ENCODE results near the gene LHX8. TPM values are rescaled to one million over a fixed set of nuclear protein-coding genes. Genes with fewer than 3 reads are reported as not detected.
A peak's percentile ranks its signal among the peaks of the same experiment; 100 is the strongest.
"Not testable (repeated sequence)": the region's sequence is repeated elsewhere in the genome, so short reads cannot be mapped to it uniquely, and the experiment has no call there.

Gene LHX8
- total RNA-seq, 1 donor from 2014 or later: not detected

DNA sequence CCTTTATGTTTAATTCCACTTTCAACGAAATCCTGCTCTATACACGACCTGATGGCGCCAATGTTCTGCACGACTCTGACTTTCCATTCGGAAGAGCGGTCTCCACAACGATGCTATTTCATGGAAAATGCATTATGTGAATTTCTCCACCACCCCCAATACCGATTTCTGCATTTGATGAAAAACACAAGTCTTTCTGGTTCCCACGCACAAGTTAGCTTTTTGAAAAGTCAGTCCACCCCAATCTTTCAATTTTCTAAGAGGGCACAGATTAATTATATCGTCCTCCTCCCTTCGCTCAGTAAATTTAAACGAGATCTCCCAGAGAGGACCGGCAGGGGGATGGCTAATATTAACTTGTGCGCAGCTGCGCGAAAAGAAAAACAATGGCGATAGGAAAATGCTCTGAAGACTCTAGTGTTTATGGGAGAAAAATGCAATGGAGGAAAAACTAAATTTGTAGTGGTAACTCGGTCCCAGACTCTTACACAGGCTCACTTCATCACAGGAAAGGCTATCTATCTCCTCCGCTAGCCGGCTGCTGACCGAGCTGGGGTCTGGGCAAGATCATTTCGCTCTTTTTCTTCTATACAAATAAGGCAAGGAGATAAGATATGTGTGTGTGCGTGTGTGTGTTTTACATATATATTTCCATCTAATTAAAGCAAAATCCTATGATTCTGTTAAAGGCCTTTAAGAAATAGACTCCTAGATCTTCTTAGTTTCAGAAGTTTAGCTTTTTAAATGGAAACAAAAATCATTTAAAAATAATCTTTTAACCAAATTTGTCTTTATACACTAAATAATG lies 1.2 kb upstream of the LHX8 start:
- DNase-seq (ENCODE audit: low read depth): no peak

- DNase-seq (ENCODE audit: low read depth): no peak
These were observed 722 bp downstream of the LHX8 start for GRCh38 chr1:75134647-75135572.

DNA sequence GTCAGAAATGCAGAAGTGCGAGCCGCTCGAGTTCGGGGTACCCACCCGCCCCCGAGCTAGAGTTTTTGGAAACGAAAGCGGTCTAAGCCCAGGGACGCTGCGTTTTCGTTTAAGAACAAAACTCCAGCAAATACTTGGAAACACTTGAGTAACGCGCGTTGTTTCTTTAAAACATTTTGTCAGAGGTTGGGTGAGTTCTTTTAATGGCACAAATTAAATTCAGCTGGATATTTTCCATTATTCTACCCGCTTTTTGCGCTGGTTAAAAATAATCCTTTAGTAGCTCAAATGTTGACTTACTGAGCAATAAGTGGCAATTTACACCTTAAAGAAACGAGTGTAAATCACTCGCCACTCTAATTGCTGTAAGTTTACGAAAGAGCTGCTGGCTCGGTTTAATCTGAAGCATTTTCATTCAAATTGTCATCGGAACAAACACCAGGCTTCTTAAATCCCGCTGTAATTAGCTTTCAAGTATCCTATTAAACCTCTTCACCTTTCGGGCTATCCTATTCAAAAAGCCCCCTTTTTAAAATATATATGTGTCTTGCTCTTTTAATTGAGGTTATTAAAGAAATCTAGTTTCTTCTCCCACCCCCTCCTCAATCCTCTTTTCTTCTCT lies 1.5 kb downstream of the LHX8 start:
- DNase-seq (ENCODE audit: low read depth): peak; percentile 3

DNA sequence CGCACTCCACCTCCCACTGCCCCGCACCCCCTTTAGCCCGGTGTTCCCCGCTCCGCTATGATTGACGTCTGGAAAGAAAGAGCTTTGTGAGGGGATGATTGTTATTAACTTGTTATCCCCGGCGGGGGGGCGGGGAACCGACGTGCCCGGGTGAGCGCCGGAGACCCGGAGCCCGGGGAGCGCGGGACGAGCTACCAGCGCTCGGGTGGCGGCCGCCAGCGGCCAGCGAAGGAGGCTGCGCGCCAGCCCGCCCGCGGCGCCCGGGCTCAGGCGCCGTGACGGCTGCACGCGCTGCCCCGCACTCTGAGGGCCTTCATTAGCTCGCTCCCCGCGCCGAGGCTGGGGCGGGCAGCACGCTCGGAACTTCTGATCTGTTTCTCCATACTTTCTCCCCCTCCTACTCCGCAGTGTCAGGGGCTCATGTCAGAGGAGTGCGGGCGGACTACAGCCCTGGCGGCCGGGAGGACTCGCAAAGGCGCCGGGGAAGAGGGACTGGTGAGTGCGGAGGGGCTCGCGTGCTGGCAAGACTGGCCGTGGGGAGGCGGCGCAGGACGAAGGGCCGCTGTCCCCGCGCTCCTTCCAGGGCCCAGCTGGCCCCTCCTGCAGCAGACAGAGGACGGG lies 2.1 kb downstream of the LHX8 start:
- no peak for DNase-seq (ENCODE audit: low read depth)

DNA sequence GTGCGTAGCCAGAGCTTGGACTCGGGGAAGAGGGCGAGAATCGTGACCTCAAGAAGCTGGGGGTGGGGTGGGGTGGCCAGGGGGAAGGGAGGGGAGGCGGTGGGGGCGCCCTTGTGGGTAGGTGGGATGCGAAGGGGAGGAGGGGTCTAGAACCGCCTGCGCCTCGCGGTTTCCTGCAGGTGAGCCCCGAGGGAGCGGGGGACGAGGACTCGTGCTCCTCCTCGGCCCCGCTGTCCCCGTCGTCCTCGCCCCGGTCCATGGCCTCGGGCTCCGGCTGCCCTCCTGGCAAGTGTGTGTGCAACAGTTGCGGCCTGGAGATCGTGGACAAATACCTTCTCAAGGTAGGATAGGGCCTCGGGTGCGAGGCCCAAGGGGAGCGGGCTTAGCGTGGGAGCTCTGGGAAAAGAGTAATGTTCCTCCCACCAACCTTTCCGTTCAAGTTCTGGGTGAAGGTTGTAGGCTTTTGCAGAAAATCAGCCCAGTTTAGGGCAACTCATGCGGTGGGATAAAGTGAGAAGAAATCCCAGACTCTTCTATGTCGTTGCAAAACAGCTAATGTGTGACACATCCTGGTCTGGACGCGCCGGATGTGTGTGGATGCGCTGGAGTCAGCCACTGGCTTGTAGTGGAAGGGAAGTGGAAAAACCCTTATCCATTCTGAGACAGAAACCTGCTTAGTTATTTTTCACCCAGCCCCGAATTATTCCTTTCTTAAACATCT lies 2.9 kb downstream of the LHX8 start:
- peak; percentile 6 for DNase-seq (ENCODE audit: low read depth)

- DNase-seq (ENCODE audit: low read depth): no peak
These were observed 17.9 kb downstream of the LHX8 start for GRCh38 chr1:75152092-75152491.

GRCh38 chr1:75159154-75159553 lies 25.0 kb downstream of the LHX8 start:
- no peak for DNase-seq (ENCODE audit: low read depth)

- DNase-seq (ENCODE audit: low read depth): no peak
These were observed 31.1 kb downstream of the LHX8 start for GRCh38 chr1:75165264-75165663.

- no peak for DNase-seq (ENCODE audit: low read depth)
These were observed 32.6 kb downstream of the LHX8 start for GRCh38 chr1:75166821-75167220.

GRCh38 chr1:75170011-75170410 lies 35.8 kb downstream of the LHX8 start:
- DNase-seq (ENCODE audit: low read depth): peak; percentile 22

DNA sequence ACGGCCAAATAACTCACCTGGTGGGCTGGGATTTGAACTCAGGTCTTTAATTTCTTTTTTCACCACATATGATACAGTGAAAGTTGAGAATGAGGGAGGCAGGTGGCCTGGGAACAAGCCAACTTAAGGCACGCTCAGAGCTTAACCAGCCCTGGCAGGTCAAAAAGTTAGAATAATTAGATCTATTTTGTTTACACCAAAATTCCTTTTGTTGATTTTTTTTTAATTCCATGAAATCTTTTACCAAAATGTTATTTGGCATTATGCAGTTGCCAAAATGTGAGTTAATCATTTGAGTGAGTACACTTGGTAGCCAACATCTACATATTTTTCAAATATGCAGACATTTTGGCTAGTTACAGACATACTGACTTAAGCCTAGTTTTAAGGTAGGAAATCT lies 36.8 kb downstream of the LHX8 start:
- DNase-seq (ENCODE audit: low read depth): no peak

- no peak for DNase-seq (ENCODE audit: low read depth)
These were observed 37.7 kb downstream of the LHX8 start for GRCh38 chr1:75171876-75172275.

DNA sequence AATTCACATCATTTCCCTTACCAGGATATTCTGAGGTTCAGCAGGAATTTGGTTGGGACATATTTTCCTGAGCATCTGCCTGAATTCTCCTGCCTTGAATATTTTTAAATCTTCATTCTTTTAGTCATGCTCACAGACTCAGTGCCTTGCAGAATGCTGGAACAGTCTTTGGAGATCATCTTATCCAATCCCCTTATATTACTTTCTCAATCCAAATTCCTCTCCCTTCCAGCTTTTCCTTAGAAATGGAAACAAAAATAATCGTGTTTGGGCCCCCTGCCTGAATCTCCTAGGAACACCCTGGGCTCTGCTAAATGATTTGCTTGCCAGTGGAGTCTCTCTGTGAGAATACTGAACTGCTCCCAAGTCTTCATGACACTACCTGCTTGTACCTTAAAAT lies 38.4 kb downstream of the LHX8 start:
- no peak for DNase-seq (ENCODE audit: low read depth)

DNA sequence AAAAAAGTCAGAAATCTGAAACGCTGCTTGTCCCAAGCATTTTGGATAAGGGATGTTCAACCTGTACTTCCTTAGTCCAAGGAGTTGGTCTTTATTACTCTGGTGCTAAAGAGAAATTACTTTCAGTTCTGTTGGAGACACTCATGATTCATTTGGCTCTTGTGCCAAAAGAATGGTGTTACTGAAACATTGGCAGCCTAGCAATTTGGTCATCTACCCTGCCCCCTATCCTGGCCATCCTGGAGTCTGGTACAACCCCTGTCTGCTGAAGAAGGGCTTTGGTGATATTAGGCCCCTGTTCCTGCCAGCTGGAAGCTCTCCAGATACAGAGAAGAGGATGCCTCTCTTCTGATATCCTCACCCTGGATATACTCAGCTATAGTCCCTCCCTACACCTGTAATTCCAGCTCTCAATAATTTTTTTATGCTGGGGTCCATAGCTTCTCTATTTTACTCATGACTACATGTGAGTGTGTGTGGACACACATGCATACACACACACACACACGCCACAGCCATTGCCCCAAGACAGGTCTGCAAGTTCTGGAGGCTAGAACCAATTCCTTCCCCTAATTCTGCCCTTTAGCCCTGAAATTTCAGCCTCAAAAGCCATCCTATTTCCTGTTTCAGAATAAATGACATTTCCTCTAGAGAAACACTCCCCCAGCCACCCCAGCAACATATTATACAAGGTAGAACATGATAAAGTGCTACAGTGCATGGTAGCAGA lies 40.0 kb downstream of the LHX8 start:
- no peak for DNase-seq (ENCODE audit: low read depth)

DNA sequence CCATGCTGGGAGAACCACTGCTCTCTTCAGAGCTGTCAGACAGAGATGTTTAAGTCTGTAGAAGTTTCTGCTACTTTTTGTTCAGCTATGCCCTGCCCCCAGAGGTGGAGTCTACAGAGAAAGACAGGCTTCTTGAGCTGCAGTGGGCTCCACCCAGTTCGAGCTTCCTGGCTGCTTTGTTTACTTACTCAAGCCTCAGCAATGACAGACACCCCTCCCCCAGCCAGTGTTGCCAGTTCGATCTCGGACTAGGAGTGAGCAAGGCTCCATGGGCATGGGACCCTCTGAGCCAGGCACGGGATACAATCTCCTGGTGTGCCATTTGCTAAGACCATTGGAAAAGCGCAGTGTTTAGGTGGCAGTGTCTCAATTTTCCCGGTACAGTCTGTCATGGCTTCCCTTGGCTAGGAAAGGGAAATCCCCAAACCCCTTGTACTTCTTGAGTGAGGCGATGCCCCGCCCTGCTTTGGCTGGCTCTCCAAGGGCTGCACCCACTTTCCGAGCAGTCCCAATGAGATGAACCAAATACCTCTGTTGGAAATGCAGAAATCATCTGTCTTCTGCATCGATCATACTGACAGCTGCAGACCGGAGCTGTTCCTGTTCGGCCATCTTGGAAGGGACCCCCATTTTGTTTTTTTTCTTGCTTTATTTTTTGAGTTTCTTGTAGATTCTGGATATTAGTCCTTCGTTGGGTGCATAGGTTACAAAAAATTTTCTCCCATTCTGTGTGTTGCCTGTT lies 47.2 kb downstream of the LHX8 start:
- DNase-seq (ENCODE audit: low read depth): not testable (repeated sequence)

DNA sequence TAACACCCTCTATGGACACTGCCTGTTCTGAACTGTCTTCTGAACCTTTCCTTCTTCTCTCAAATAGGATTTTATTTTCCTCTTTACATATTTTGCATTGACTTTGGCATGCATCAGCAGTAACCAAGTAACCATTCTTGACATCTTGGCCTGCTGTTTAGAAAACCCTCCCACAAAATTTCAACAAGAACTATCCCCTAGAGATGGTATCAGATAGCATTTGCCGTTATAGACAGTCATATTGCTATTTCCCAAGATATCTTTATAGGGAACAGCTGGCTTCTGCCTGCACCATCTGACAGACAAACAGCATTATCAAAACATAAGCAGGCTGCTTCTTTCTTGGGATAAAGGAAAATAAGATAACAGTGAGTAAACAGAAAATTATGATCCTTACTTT lies 54.7 kb downstream of the LHX8 start:
- DNase-seq (ENCODE audit: low read depth): no peak

DNA sequence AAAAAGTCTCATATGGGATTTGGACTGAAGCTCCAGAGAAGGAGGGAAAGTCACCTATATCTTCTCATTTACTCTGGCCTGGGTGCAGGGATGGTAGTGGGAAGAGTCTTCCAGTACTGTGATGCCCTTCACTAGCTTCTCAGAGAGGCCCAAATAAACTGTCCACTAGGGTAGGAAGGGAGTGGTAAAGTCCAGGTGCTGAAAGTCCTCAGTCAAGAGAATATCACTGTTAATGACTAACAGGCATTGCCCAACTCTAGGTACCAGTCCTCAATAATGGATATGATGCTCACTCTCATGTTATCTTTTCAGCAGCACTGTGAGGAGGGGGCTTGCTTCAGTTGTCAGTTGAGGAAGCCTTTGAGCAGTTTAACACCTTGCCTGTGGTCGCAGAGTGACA lies 64.0 kb downstream of the LHX8 start:
- DNase-seq (ENCODE audit: low read depth): no peak

DNA sequence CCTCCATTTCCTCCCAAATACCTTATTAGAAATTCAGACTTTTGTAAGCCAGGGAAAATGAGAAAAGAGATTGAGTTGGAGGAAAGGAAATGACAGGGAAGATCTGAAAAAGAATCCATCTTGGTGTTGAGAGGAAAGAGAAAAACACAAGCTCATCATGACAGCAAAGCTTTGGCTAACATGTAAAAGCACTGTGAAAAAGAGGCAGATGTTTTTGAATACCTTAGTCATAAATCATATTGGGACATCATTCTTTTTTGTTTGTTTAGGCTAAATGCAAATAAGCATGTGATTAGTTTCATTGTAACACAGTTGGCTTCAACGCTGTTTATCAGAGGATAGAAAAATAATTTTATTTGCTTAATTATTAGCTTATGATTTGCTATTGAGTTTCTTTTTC lies 64.6 kb downstream of the LHX8 start:
- no peak for DNase-seq (ENCODE audit: low read depth)

DNA sequence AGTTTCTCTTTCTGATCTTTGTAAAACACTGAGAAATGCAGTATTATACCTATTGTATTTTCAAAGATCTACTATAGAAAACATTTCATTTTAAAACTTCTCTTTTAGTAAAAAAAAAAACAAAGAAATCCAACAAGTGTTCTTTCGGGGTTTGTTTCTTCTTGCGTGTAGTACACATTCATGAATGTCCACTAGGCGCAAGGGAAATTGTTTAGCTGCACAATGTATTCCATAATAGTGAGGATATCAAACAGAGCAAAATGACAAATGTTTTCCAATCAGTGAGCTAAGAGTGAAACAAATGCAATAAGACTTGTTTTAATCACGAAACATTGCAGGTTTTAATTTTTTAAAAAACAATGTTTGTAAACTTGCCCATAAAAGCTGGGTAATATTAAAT lies 68.6 kb downstream of the LHX8 start:
- DNase-seq (ENCODE audit: low read depth): no peak

All from renal cortical epithelial cell (primary cell).